ENCODE results near the gene BCL2L12.

Gene BCL2L12

DNA sequence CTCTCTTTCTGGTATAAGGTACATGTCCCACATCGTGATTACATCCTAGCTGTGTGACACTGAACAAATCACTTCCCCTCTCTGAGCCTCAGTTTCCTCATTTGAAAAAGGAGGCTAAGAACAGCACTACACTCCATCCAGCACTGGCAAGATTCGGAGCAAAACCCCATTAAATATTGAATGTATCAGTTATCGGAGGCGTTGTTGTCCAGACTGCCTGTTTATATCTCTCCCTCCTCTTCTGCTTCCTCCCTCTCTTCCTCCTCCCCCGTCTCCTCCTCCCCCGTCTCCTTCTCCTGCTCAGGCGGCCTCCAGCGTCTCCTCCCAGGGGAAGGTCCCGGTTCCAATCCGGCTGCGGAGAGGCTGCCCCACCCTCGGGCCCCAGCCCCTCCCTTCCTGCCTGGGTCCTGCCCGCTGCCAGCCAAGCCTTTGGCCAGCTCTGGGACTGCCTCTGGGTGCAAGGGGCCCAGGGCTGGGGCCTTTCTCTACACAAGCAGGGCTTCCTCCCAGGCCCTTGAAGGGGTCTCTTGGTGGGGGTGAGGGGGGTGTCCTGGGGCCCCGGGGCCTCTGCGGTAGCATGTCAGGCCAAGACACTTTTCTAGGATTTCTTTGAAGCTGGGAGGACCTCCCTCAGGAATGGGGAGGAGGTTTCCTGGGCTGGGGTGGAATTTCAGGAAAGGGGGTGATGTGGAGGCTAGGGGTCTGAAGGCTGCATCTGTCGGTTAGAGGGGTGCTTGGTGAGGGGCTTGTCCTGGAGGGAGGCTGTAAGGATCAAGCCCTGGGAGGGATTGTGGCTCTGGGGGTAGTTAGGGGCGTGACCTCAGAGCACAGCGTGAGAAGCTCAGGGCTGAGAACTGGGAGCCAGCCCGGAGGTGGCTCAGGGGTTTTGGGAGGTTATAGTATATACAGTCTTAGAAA is 27.7 kb upstream of the BCL2L12 start:
- peak overlapping the region; percentile 73 for H3K4me3 ChIP-seq (ENCODE audit: low read depth, low read length)
- TF ChIP-seq CTCF (conservative IDR thresholded peaks at IDR 0.05; ENCODE audit: low read depth, low read length): no peak
- DNase-seq (ENCODE audit: low read depth): peak; percentile 72

GRCh38 chr19:49639401-49640112 is 26.2 kb upstream of the BCL2L12 start:
- H3K4me3 ChIP-seq (ENCODE audit: low read depth, low read length): peak overlapping the region; percentile 73
- DNase-seq (ENCODE audit: low read depth): no peak
- TF ChIP-seq CTCF (conservative IDR thresholded peaks at IDR 0.05; ENCODE audit: low read depth, low read length): no peak

DNA sequence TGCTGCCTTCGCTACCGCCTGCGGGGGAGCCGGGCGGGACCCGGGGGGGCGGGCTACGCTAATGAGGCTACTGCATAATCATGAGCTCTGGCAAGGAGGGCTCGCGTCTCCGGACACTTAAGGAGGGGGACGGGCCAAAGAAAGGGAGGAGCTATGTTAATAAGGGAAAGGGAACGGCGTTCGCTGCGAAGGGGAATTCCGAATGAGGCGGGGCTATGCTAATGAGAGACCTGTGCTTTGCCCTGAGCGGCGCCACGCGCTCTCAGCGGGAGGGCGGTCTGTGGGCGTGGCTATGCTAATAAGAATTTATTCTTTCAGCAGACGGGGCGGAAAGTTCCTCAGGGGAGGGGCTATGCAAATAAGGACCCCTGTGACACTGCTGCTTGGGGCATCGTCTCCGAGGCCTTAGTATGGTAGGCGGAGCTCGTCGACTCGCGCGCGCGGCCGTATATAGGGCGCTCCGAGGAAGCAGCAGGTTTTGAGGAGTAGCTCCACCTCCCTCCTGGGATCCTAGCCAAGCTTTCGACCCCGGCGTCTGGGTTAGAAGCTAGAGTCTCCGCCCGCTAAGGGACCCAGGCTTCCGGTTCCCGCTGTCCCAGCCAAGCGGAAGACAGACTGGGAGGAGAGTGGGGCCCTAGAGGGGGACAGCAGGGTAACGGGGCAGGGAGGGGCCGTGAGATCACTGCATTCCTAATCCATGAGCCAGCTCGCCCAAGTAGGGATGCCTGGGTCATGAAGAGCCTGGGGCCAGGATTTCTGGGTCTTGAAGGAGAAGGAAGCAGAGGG is 25.4 kb upstream of the BCL2L12 start, which contains the start of gene RRAS:
TSS of gene RRAS (minus strand) at position 31 of the 786 bp plus-strand sequence. CDS start 45 bp downstream, outside the sequence.
- peak within 1 kb of the TSS; percentile 73 for H3K4me3 ChIP-seq (ENCODE audit: low read depth, low read length)
- TF ChIP-seq CTCF (conservative IDR thresholded peaks at IDR 0.05; ENCODE audit: low read depth, low read length): no peak
- peak; percentile 100 for DNase-seq (ENCODE audit: low read depth)

DNA sequence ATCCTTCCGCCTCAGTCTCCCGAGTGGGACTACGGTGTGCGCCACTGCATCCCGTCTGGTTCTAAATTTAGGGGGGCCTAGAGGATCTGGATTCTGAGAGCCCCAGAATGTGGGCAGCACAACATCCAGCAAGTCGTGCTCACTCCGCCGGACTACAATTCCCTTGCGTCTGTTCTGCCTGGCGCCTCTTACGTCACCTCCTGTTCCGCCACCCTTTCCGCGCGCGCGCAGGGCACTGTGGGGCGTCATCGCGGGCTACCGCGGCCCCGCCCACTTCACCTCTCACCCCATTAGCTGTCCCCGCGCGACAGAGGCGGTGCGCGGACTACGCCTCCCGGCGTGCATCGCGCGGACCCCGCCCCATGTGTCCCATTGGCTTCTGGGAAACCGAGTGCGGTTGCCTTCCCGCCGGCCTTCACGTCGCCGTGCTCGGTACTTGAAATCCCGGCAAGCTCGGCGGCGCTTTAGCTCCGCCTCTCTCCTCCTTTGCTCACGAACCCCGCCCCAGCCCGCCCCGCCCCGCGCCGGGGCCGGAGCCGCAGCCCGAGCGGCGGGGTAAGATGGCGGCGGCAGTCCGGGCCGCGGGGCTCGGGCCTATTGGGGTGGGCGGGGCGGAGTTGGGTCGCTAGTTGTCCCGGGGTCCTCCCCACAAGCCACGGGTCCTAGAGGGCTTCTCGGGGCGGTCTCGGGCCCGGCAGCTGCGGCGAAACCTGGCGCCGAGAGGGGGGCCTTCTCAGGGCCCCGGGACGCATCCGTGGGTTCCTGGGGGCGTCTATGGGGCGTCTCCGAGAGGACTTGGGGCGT is 23.8 kb upstream of the BCL2L12 start, which contains the start of gene SCAF1:
TSS of gene SCAF1 (plus strand) at position 522 of the 804 bp plus-strand sequence. CDS start 2,818 bp downstream, outside the sequence.
- no peak for TF ChIP-seq CTCF (conservative IDR thresholded peaks at IDR 0.05; ENCODE audit: low read depth, low read length)
- H3K4me3 ChIP-seq (ENCODE audit: low read depth, low read length): peak within 1 kb of the TSS; percentile 97
- DNase-seq (ENCODE audit: low read depth): peak; percentile 100

GRCh38 chr19:49642492-49643035 is 23.2 kb upstream of the BCL2L12 start:
- H3K4me3 ChIP-seq (ENCODE audit: low read depth, low read length): peak overlapping the region; percentile 97
- no peak for DNase-seq (ENCODE audit: low read depth)
- no peak for TF ChIP-seq CTCF (conservative IDR thresholded peaks at IDR 0.05; ENCODE audit: low read depth, low read length)

Data from choroid plexus epithelial cell (primary cell).